Karpas-422 (cell line): ENCODE measurements around the gene WNT5B. TPM values are rescaled to one million over a fixed set of nuclear protein-coding genes. Genes with fewer than 3 reads are reported as not detected.
A peak's percentile ranks its signal among the peaks of the same experiment; 100 is the strongest.

Experiments used
- DNase-seq: peaks from one replicate; pipeline ENCODE4 v3.0.0-alpha.2; 2015
- H2AFZ ChIP-seq: fragments of 200-600 bp; sonication (generic); 2 replicates; pipeline ENCODE4 v1.6.1; 2014; ENCODE audit warnings: antibody characterized with exemption, low read length, mixed read lengths
- H3K27ac ChIP-seq: fragments of 200-600 bp; sonication (generic); 2 replicates; pipeline ENCODE4 v1.5.1; 2014; ENCODE audit warnings: mild to moderate bottlenecking, low read length, moderate library complexity
- H3K27me3 ChIP-seq: fragments of 200-600 bp; sonication (generic); 2 replicates; pipeline ENCODE4 v1.6.1; 2014; ENCODE audit warnings: low read length, mixed read lengths
- H3K36me3 ChIP-seq: fragments of 200-600 bp; sonication (generic); 2 replicates; pipeline ENCODE4 v1.6.1; 2014; ENCODE audit warnings: low read length, mixed read lengths; ENCODE audit not compliant: insufficient read depth
- H3K4me1 ChIP-seq: fragments of 200-600 bp; sonication (generic); 2 replicates; pipeline ENCODE4 v1.6.1; 2014; ENCODE audit warnings: mild to moderate bottlenecking, low read length, mixed read lengths
- H3K4me2 ChIP-seq: fragments of 200-600 bp; sonication (generic); 2 replicates; pipeline ENCODE4 v1.6.1; 2014; ENCODE audit warnings: low read length, low read depth, mild to moderate bottlenecking; ENCODE audit not compliant: poor library complexity, severe bottlenecking
- H3K4me3 ChIP-seq: fragments of 200-600 bp; sonication (generic); 2 replicates; pipeline ENCODE4 v1.5.1; 2014; ENCODE audit warnings: mild to moderate bottlenecking, antibody characterized with exemption, low read length, mixed read lengths
- H3K79me2 ChIP-seq: fragments of 200-600 bp; sonication (generic); 2 replicates; pipeline ENCODE4 v1.6.1; 2014; ENCODE audit warnings: mild to moderate bottlenecking, low read length, mixed read lengths
- H3K9ac ChIP-seq: fragments of 200-600 bp; sonication (generic); 2 replicates; pipeline ENCODE4 v1.6.0; 2014; ENCODE audit warnings: low read length
- H3K9me2 ChIP-seq: fragments of 200-600 bp; sonication (generic), shearing (Covaris generic); replicated peaks from 2 replicates; pipeline ENCODE4 v1.6.0; 2014; ENCODE audit warnings: mild to moderate bottlenecking, low read length, moderate library complexity; ENCODE audit not compliant: insufficient read depth
- H3K9me3 ChIP-seq: fragments of 300-700, 200-600 bp; sonication (generic); 2 replicates; pipeline ENCODE4 v1.6.1; 2014; ENCODE audit warnings: low read length, mixed read lengths
- H4K20me1 ChIP-seq: fragments of 200-600 bp; sonication (generic); 2 replicates; pipeline ENCODE4 v1.6.1; 2014; ENCODE audit warnings: mild to moderate bottlenecking, antibody characterized with exemption, low read length, low read depth; ENCODE audit not compliant: insufficient read depth
- total RNA-seq: library from RNA; depleted of rRNA; stranded (reverse); fragments of >200 nt; shearing (Covaris generic); gene quantifications from 2 replicates; pipeline ENCODE4 v1.2.3, GENCODE V29; 2014; ENCODE audit warnings: low replicate concordance

Gene WNT5B
- total RNA-seq, 1 experiment from 2014 or later: not detected

- H3K27ac ChIP-seq: no peak overlapping the region
Observed at GRCh38 chr12:1605129-1606020, 23.7 kb upstream of the WNT5B start.

GRCh38 chr12:1606021-1606622 lies 22.9 kb upstream of the WNT5B start:
- H3K4me1 ChIP-seq: peaks cover 40% of the 10 kb centered on the region
- H4K20me1 ChIP-seq: no peaks in the 10 kb centered on the region
- no peaks in the 10 kb centered on the region for H3K27me3 ChIP-seq
- no peak overlapping the region for H3K27ac ChIP-seq
- H3K4me3 ChIP-seq: peak overlapping the region; percentile 63
- no peaks in the 10 kb centered on the region for H3K36me3 ChIP-seq
- peak overlapping the region; percentile 84 for H3K4me2 ChIP-seq
- peak; percentile 94 for DNase-seq
- no peaks in the 10 kb centered on the region for H3K9me2 ChIP-seq
- no peak overlapping the region; the same call in 1 of the 2 replicates for H2AFZ ChIP-seq
- H3K9ac ChIP-seq: peak overlapping the region; percentile 32
- H3K9me3 ChIP-seq: no peaks in the 10 kb centered on the region
- no peaks in the 10 kb centered on the region for H3K79me2 ChIP-seq

More at GRCh38 chr12:1605129-1606020, 23.7 kb upstream of the WNT5B start:
- H3K27me3 ChIP-seq: no peaks in the 10 kb centered on the region
- H3K4me1 ChIP-seq: peaks cover 42% of the 10 kb centered on the region
- no peak overlapping the region; the same call in 1 of the 2 replicates for H2AFZ ChIP-seq
- H3K79me2 ChIP-seq: no peaks in the 10 kb centered on the region
- H3K4me3 ChIP-seq: peak overlapping the region; percentile 63
- no peaks in the 10 kb centered on the region for H3K9me2 ChIP-seq
- no peaks in the 10 kb centered on the region for H3K9me3 ChIP-seq
- peak overlapping the region; percentile 32 for H3K9ac ChIP-seq
- peak; percentile 83 for DNase-seq
- H3K36me3 ChIP-seq: no peaks in the 10 kb centered on the region
- peak overlapping the region; percentile 84 for H3K4me2 ChIP-seq
- H4K20me1 ChIP-seq: no peaks in the 10 kb centered on the region

GRCh38 chr12:1607940-1608712 lies 20.9 kb upstream of the WNT5B start:
- no peak overlapping the region for H2AFZ ChIP-seq
- peaks cover 27% of the 10 kb centered on the region for H3K4me1 ChIP-seq
- DNase-seq: no peak
- H3K27ac ChIP-seq: no peak overlapping the region
- H3K9ac ChIP-seq: no peak overlapping the region
- H4K20me1 ChIP-seq: no peaks in the 10 kb centered on the region
- no peaks in the 10 kb centered on the region for H3K36me3 ChIP-seq
- no peak overlapping the region for H3K4me3 ChIP-seq
- no peaks in the 10 kb centered on the region for H3K9me2 ChIP-seq
- peak overlapping the region; percentile 56 for H3K4me2 ChIP-seq
- no peaks in the 10 kb centered on the region for H3K9me3 ChIP-seq
- no peaks in the 10 kb centered on the region for H3K27me3 ChIP-seq
- H3K79me2 ChIP-seq: no peaks in the 10 kb centered on the region

- H3K9ac ChIP-seq: no peak overlapping the region
- peak overlapping the region; percentile 56 for H3K4me2 ChIP-seq
- no peaks in the 10 kb centered on the region for H3K9me2 ChIP-seq
- peaks cover 27% of the 10 kb centered on the region for H3K4me1 ChIP-seq
- no peaks in the 10 kb centered on the region for H3K9me3 ChIP-seq
- H2AFZ ChIP-seq: no peak overlapping the region
- H3K4me3 ChIP-seq: no peak overlapping the region
- no peaks in the 10 kb centered on the region for H3K36me3 ChIP-seq
- no peaks in the 10 kb centered on the region for H4K20me1 ChIP-seq
- no peaks in the 10 kb centered on the region for H3K27me3 ChIP-seq
- no peaks in the 10 kb centered on the region for H3K79me2 ChIP-seq
- DNase-seq: peak; percentile 52
- H3K27ac ChIP-seq: no peak overlapping the region
Observed at GRCh38 chr12:1608713-1609119, 20.3 kb upstream of the WNT5B start.

GRCh38 chr12:1610072-1610643 lies 18.9 kb upstream of the WNT5B start:
- no peaks in the 10 kb centered on the region for H3K9me3 ChIP-seq
- DNase-seq: no peak
- no peaks in the 10 kb centered on the region for H3K79me2 ChIP-seq
- H3K9ac ChIP-seq: no peak overlapping the region
- H4K20me1 ChIP-seq: no peaks in the 10 kb centered on the region
- peaks cover 27% of the 10 kb centered on the region for H3K4me1 ChIP-seq
- no peak overlapping the region for H2AFZ ChIP-seq
- no peak overlapping the region for H3K4me3 ChIP-seq
- no peaks in the 10 kb centered on the region for H3K36me3 ChIP-seq
- H3K27me3 ChIP-seq: no peaks in the 10 kb centered on the region
- no peak overlapping the region for H3K27ac ChIP-seq
- H3K4me2 ChIP-seq: no peak overlapping the region
- no peaks in the 10 kb centered on the region for H3K9me2 ChIP-seq

GRCh38 chr12:1611803-1612572 lies 17.0 kb upstream of the WNT5B start:
- no peak overlapping the region for H3K9ac ChIP-seq

GRCh38 chr12:1613860-1614259 lies 15.2 kb upstream of the WNT5B start:
- H3K9me2 ChIP-seq: no peaks in the 10 kb centered on the region
- H3K4me2 ChIP-seq: no peak overlapping the region
- no peak overlapping the region for H3K27ac ChIP-seq
- H3K79me2 ChIP-seq: no peaks in the 10 kb centered on the region
- H3K9ac ChIP-seq: no peak overlapping the region
- peak; percentile 59 for DNase-seq
- H3K9me3 ChIP-seq: no peaks in the 10 kb centered on the region
- H2AFZ ChIP-seq: no peak overlapping the region
- no peaks in the 10 kb centered on the region for H4K20me1 ChIP-seq
- H3K36me3 ChIP-seq: no peaks in the 10 kb centered on the region
- peaks cover 11% of the 10 kb centered on the region for H3K4me1 ChIP-seq
- no peak overlapping the region for H3K4me3 ChIP-seq
- H3K27me3 ChIP-seq: no peaks in the 10 kb centered on the region

More at GRCh38 chr12:1611803-1612572, 17.0 kb upstream of the WNT5B start:
- H3K79me2 ChIP-seq: no peaks in the 10 kb centered on the region
- peaks cover 20% of the 10 kb centered on the region for H3K4me1 ChIP-seq
- H3K36me3 ChIP-seq: no peaks in the 10 kb centered on the region
- no peak overlapping the region for H3K4me2 ChIP-seq
- H3K9me3 ChIP-seq: no peaks in the 10 kb centered on the region
- H3K4me3 ChIP-seq: no peak overlapping the region
- no peaks in the 10 kb centered on the region for H4K20me1 ChIP-seq
- no peak overlapping the region for H2AFZ ChIP-seq
- no peaks in the 10 kb centered on the region for H3K9me2 ChIP-seq
- no peak overlapping the region for H3K27ac ChIP-seq
- no peaks in the 10 kb centered on the region for H3K27me3 ChIP-seq
- no peak for DNase-seq
